ENCODE data around the gene CEBPA.

The CEBPA gene

GRCh38 chr19:33251076-33251475, 51.3 kb downstream of the CEBPA start:
- no peak for DNase-seq (ENCODE audit: low read depth, low spot score)

- DNase-seq (ENCODE audit: low read depth, low spot score) = no peak
Observed at GRCh38 chr19:33250500-33250899, 51.8 kb downstream of the CEBPA start.

Data from ELF-1 (cell line).